Astrocyte (in vitro differentiated cells and primary cell): ENCODE measurements around the gene ZNF783. TPM values are rescaled to one million over a fixed set of nuclear protein-coding genes. Genes with fewer than 3 reads are reported as not detected.
"Not testable (repeated sequence)": the region's sequence is repeated elsewhere in the genome, so short reads cannot be mapped to it uniquely, and the experiment has no call there.

Experiments
- DNase-seq: peaks from one replicate; pipeline ENCODE4 v3.0.0-alpha.2; 2010; ENCODE audit warnings: low read depth
- FAIRE-seq: peaks from 2 replicates; lab custom pipeline; 2011; peaks lifted over from hg19 to GRCh38; lab: Jason Lieb, UNC
- H2AFZ ChIP-seq: 2 replicates; pipeline ENCODE4 v1.6.0; 2012; ENCODE audit warnings: low read depth, low read length, inconsistent platforms
- H3K27ac ChIP-seq: 2 replicates; pipeline ENCODE4 v1.5.1; 2011; ENCODE audit warnings: low read depth, low read length, inconsistent platforms
- H3K27me3 ChIP-seq: 2 replicates; pipeline ENCODE4 v1.6.0; 2011; ENCODE audit warnings: low read length, inconsistent platforms; ENCODE audit not compliant: insufficient read depth
- H3K36me3 ChIP-seq: 2 replicates; pipeline ENCODE4 v1.5.1; 2011; ENCODE audit warnings: low read length, inconsistent platforms; ENCODE audit not compliant: insufficient read depth
- H3K4me1 ChIP-seq: 2 replicates; pipeline ENCODE4 v1.5.1; 2011; ENCODE audit warnings: low read length, inconsistent platforms; ENCODE audit not compliant: insufficient read depth
- H3K4me2 ChIP-seq: 2 replicates; pipeline ENCODE4 v1.6.0; 2012; ENCODE audit warnings: low read length, inconsistent platforms
- H3K4me3 ChIP-seq: 2 replicates; pipeline ENCODE4 v1.5.1; 2011; ENCODE audit warnings: low read depth, mild to moderate bottlenecking, low read length, inconsistent platforms; ENCODE audit not compliant: insufficient read depth
- H3K79me2 ChIP-seq: 2 replicates; pipeline ENCODE4 v1.6.0; 2012; ENCODE audit warnings: mild to moderate bottlenecking, low read length, inconsistent platforms; ENCODE audit not compliant: insufficient read depth
- H3K9ac ChIP-seq: 2 replicates; pipeline ENCODE4 v1.6.0; 2012; ENCODE audit warnings: mild to moderate bottlenecking, low read length, inconsistent platforms
- H3K9me3 ChIP-seq: 2 replicates; pipeline ENCODE4 v1.5.1; 2012; ENCODE audit warnings: low read depth, mild to moderate bottlenecking, low read length, inconsistent platforms; ENCODE audit not compliant: insufficient read depth
- H4K20me1 ChIP-seq: 2 replicates; pipeline ENCODE4 v1.6.0; 2012; ENCODE audit warnings: low read length, inconsistent platforms; ENCODE audit not compliant: insufficient read depth
- H3K27ac Mint-ChIP-seq: one replicate; pipeline ENCODE4 v1.8.0; 2021; ENCODE audit warnings: mild to moderate bottlenecking, mixed read lengths; ENCODE audit not compliant: unreplicated experiment
- H3K27me3 Mint-ChIP-seq: one replicate; pipeline ENCODE4 v1.8.0; 2021; ENCODE audit warnings: low read depth, mixed read lengths; ENCODE audit not compliant: unreplicated experiment
- H3K36me3 Mint-ChIP-seq: one replicate; pipeline ENCODE4 v1.8.0; 2021; ENCODE audit warnings: low read depth, mixed read lengths; ENCODE audit not compliant: unreplicated experiment
- H3K4me1 Mint-ChIP-seq: one replicate; pipeline ENCODE4 v1.8.0; 2021; ENCODE audit warnings: low read depth, mixed read lengths; ENCODE audit not compliant: unreplicated experiment
- H3K4me3 Mint-ChIP-seq: one replicate; pipeline ENCODE4 v1.8.0; 2021; ENCODE audit warnings: mild to moderate bottlenecking, moderate library complexity, mixed read lengths; ENCODE audit not compliant: unreplicated experiment
- H3K9me3 Mint-ChIP-seq: one replicate; pipeline ENCODE4 v1.8.0; 2021; ENCODE audit warnings: mild to moderate bottlenecking, mixed read lengths; ENCODE audit not compliant: unreplicated experiment
- EZH2 ChIP-seq: IDR thresholded peaks from 2 replicates; pipeline ENCODE4 v1.6.1; 2012; ENCODE audit warnings: mild to moderate bottlenecking, low read length, inconsistent platforms; ENCODE audit not compliant: insufficient read depth
- total RNA-seq: library from RNA; stranded (reverse); gene quantifications from 2 replicates; pipeline ENCODE4 v1.2.1, GENCODE V29; 2021
- TF ChIP-seq, protein P1 (sequence below): IDR thresholded peaks from 2 replicates; pipeline ENCODE4 v1.5.1; 2011; ENCODE audit warnings: low read depth, mild to moderate bottlenecking, inconsistent platforms, low read length, moderate library complexity; ENCODE audit not compliant: insufficient read depth

Gene ZNF783
- total RNA-seq, 1 donor from 2014 or later = 10.6 TPM

GRCh38 chr7:149245744-149246143 lies 16.3 kb upstream of the ZNF783 start:
- H3K36me3 ChIP-seq = peaks cover 3% of the 10 kb centered on the region
- H3K9ac ChIP-seq = no peak overlapping the region
- no peaks in the 10 kb centered on the region for H3K9me3 ChIP-seq
- H3K79me2 ChIP-seq = peaks cover 76% of the 10 kb centered on the region
- H3K27ac ChIP-seq = no peak overlapping the region
- no peak overlapping the region for H3K4me3 ChIP-seq
- no peak overlapping the region for H3K4me2 ChIP-seq
- no peaks in the 10 kb centered on the region for H3K27me3 Mint-ChIP-seq
- DNase-seq = no peak
- peaks cover 5% of the 10 kb centered on the region for H3K4me1 Mint-ChIP-seq
- no peak for TF ChIP-seq EZH2
- TF ChIP-seq, protein P1, sequence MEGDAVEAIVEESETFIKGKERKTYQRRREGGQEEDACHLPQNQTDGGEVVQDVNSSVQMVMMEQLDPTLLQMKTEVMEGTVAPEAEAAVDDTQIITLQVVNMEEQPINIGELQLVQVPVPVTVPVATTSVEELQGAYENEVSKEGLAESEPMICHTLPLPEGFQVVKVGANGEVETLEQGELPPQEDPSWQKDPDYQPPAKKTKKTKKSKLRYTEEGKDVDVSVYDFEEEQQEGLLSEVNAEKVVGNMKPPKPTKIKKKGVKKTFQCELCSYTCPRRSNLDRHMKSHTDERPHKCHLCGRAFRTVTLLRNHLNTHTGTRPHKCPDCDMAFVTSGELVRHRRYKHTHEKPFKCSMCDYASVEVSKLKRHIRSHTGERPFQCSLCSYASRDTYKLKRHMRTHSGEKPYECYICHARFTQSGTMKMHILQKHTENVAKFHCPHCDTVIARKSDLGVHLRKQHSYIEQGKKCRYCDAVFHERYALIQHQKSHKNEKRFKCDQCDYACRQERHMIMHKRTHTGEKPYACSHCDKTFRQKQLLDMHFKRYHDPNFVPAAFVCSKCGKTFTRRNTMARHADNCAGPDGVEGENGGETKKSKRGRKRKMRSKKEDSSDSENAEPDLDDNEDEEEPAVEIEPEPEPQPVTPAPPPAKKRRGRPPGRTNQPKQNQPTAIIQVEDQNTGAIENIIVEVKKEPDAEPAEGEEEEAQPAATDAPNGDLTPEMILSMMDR = no peak
- no peak overlapping the region for H3K4me3 Mint-ChIP-seq
- no peak for FAIRE-seq
- no peaks in the 10 kb centered on the region for H3K9me3 Mint-ChIP-seq
- H3K36me3 Mint-ChIP-seq = peaks cover 11% of the 10 kb centered on the region
- no peak overlapping the region for H2AFZ ChIP-seq
- no peak overlapping the region for H3K27ac Mint-ChIP-seq
- H3K27me3 ChIP-seq = no peaks in the 10 kb centered on the region
- H3K4me1 ChIP-seq = peaks cover 2% of the 10 kb centered on the region
- peaks cover 43% of the 10 kb centered on the region for H4K20me1 ChIP-seq

- peaks cover 4% of the 10 kb centered on the region for H3K4me1 Mint-ChIP-seq
- H3K9me3 ChIP-seq = no peaks in the 10 kb centered on the region
- H3K9ac ChIP-seq = no peak overlapping the region
- peaks cover 8% of the 10 kb centered on the region for H3K36me3 Mint-ChIP-seq
- no peak overlapping the region for H3K27ac ChIP-seq
- H3K4me2 ChIP-seq = no peak overlapping the region
- no peaks in the 10 kb centered on the region for H3K27me3 ChIP-seq
- no peaks in the 10 kb centered on the region for H3K9me3 Mint-ChIP-seq
- H3K27me3 Mint-ChIP-seq = no peaks in the 10 kb centered on the region
- peaks cover 47% of the 10 kb centered on the region for H3K79me2 ChIP-seq
- FAIRE-seq (no peak), DNase-seq (no peak)
- TF ChIP-seq, protein P1 = no peak
- TF ChIP-seq EZH2 = no peak
- H3K4me3 Mint-ChIP-seq = peak overlapping the region; percentile 5
- no peak overlapping the region for H3K27ac Mint-ChIP-seq
- no peak overlapping the region for H2AFZ ChIP-seq
- H4K20me1 ChIP-seq = peaks cover 41% of the 10 kb centered on the region
- H3K36me3 ChIP-seq = peaks cover 17% of the 10 kb centered on the region
- H3K4me1 ChIP-seq = no peaks in the 10 kb centered on the region
- no peak overlapping the region for H3K4me3 ChIP-seq
These were observed 13.2 kb upstream of the ZNF783 start for GRCh38 chr7:149248777-149249176.

GRCh38 chr7:149250151-149250550 lies 11.8 kb upstream of the ZNF783 start:
- H3K4me3 Mint-ChIP-seq, DNase-seq, H3K27me3 ChIP-seq, H3K4me1 Mint-ChIP-seq, H2AFZ ChIP-seq, H3K9ac ChIP-seq, H3K27ac ChIP-seq, H3K27me3 Mint-ChIP-seq, H3K4me2 ChIP-seq, H3K9me3 Mint-ChIP-seq, H3K4me3 ChIP-seq, FAIRE-seq, H3K4me1 ChIP-seq, H3K27ac Mint-ChIP-seq, H3K9me3 ChIP-seq: not testable (repeated sequence)
- Histone ChIP-seq H4K20me1 (peaks cover 35% of the 10 kb centered on the region), H3K36me3 (peaks cover 22% of the 10 kb centered on the region), H3K79me2 (peaks cover 39% of the 10 kb centered on the region)
- peaks cover 13% of the 10 kb centered on the region for H3K36me3 Mint-ChIP-seq

DNA sequence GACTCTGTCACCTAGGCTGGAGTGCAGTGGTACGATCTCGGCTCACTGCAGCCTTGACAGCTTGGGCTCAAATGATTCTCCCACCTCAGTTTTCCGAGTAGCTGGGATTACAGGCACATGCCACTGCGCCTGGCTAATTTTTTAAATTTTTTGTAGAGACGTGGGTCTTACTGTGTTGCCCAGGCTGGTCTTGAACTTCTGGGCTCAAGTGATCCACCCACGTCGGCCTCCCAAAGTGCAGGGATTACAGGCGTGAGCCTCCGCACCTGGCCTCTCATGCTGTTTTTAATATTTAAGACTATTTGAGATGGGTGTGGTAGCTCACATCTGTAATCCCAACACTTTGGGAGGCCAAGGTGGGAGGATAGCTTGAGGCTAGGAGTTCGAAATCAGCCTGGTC lies 10.5 kb upstream of the ZNF783 start:
- not testable (repeated sequence) for H3K27ac ChIP-seq, H3K4me1 Mint-ChIP-seq
- H3K36me3 ChIP-seq = peaks cover 30% of the 10 kb centered on the region

More for the DNA sequence above, 10.5 kb upstream of the ZNF783 start:
- not testable (repeated sequence) for H2AFZ ChIP-seq, FAIRE-seq, H3K27ac Mint-ChIP-seq, H3K9me3 ChIP-seq, DNase-seq, H3K27me3 ChIP-seq, H3K4me1 ChIP-seq, H3K4me3 ChIP-seq, H3K27me3 Mint-ChIP-seq, H3K9me3 Mint-ChIP-seq, H3K4me2 ChIP-seq, H3K4me3 Mint-ChIP-seq, H3K9ac ChIP-seq
- H3K36me3 Mint-ChIP-seq = peaks cover 17% of the 10 kb centered on the region
- H3K79me2 ChIP-seq = peaks cover 26% of the 10 kb centered on the region
- peaks cover 21% of the 10 kb centered on the region for H4K20me1 ChIP-seq
